ENCODE results near the gene CLMN.
A peak's percentile ranks its signal among the peaks of the same experiment; 100 is the strongest.

CLMN gene

GRCh38 chr14:95237121-95237957 lies 82.4 kb downstream of the CLMN start:
- DNase-seq = no peak

- DNase-seq = no peak
Measured at GRCh38 chr14:95236221-95236620, 83.5 kb downstream of the CLMN start.

- no peak for DNase-seq
Measured at GRCh38 chr14:95235767-95236166, 83.9 kb downstream of the CLMN start.

- no peak for DNase-seq
Measured at GRCh38 chr14:95235351-95235750, 84.4 kb downstream of the CLMN start.

- no peak for DNase-seq
Measured at GRCh38 chr14:95234426-95234825, 85.3 kb downstream of the CLMN start.

- no peak for DNase-seq
Measured at GRCh38 chr14:95233702-95234241, 85.9 kb downstream of the CLMN start.

- DNase-seq = no peak
Measured at GRCh38 chr14:95232894-95233584, 86.7 kb downstream of the CLMN start.

- DNase-seq = no peak
Measured at GRCh38 chr14:95231966-95232633, 87.6 kb downstream of the CLMN start.

- no peak for DNase-seq
Measured at GRCh38 chr14:95229749-95230148, 90.0 kb downstream of the CLMN start.

GRCh38 chr14:95228240-95228639 lies 91.5 kb downstream of the CLMN start:
- no peak for DNase-seq

GRCh38 chr14:95227279-95227860 lies 92.3 kb downstream of the CLMN start:
- DNase-seq = no peak

GRCh38 chr14:95226801-95227200 lies 92.9 kb downstream of the CLMN start:
- DNase-seq = no peak

- DNase-seq = no peak
Measured at GRCh38 chr14:95225251-95225887, 94.3 kb downstream of the CLMN start.

GRCh38 chr14:95222870-95223398 lies 96.8 kb downstream of the CLMN start:
- no peak for DNase-seq

GRCh38 chr14:95222151-95222631 lies 97.5 kb downstream of the CLMN start:
- no peak for DNase-seq

GRCh38 chr14:95221531-95221930 lies 98.2 kb downstream of the CLMN start:
- DNase-seq = no peak

- no peak for DNase-seq
Measured at GRCh38 chr14:95220663-95221231, 99.0 kb downstream of the CLMN start.

- peak; percentile 96 for DNase-seq
Measured at GRCh38 chr14:95218472-95219193, 101.1 kb downstream of the CLMN start.

- no peak for DNase-seq
Measured at GRCh38 chr14:95218006-95218405, 101.7 kb downstream of the CLMN start.

GRCh38 chr14:95217391-95217900 lies 102.3 kb downstream of the CLMN start:
- DNase-seq = no peak

GRCh38 chr14:95216008-95216407 lies 103.7 kb downstream of the CLMN start:
- DNase-seq = no peak

Data from NCI-H1694 (cell line).